Activated CD8-positive, alpha-beta memory T cell treated with anti-CD3 and anti-CD28 coated beads for 4 hours (primary cell): ENCODE data around the gene SUN5.

Experiments
- DNase-seq, 2 donors: peaks; one replicate each; pipeline ENCODE4 v3.0.0-alpha.2; 2020; ENCODE audit warnings: low read depth in 2 of 2

The SUN5 gene

DNA sequence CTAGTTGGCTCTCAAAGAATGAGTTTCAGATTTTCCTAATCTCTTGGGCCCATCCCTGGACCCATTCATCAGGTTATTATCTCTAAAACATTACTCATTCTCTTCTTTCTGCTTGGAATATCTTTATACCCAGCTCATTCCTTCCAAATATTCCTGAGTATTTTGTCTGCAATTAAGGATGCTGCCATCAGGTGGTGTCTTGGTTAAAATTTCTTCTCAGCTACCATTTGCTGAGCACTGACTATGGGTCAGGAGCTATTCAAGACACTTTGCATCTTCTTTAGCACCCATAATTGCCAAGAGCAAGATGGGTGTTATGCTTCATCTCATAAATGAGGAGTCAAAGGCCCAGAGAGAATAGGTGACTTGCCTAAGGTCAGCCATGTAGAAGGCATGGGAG lies 8.4 kb downstream of the SUN5 start:
- DNase-seq: no peak

- no peak for DNase-seq
These were observed 10.7 kb downstream of the SUN5 start for GRCh38 chr20:32993496-32994050.

DNA sequence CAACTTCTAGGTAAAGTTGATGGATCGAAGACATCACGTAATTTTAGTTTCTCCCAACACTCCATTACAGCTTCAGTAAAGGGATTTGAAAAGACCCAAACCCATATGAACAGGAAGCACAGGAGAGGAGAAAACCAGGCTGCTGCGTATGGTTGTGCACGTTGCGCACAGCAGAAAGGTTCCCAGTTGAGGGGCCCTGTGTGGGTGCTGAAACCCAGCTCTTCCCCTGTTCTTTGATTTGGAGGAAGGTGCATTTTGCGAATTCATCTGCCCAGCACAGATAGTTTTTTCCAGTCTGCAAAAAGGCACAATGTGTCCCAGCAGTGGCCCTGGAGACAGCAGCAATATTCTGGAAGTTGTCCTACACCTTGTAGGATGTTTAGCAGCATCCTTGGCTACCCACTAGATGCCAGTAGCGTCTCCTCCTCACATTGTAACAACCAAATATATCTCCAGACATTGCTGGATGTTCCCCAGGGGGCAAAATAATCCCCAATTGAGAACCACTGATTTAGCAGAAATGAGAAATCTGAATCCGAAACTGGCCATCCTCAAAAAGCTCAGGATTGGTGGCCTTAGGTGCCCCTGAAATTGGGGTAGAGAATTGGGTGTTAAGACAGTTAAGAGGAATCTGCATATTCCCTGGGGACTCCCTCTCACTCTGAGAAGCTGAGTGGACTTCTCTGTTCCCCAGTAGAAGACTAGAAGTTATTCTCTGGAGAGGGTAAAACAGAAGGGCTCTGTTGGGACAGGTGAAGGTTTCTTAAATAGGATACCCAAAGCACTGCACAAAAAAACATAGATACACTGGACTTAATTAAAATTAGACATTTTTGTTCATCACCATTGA lies 12.2 kb downstream of the SUN5 start:
- no peak for DNase-seq

DNA sequence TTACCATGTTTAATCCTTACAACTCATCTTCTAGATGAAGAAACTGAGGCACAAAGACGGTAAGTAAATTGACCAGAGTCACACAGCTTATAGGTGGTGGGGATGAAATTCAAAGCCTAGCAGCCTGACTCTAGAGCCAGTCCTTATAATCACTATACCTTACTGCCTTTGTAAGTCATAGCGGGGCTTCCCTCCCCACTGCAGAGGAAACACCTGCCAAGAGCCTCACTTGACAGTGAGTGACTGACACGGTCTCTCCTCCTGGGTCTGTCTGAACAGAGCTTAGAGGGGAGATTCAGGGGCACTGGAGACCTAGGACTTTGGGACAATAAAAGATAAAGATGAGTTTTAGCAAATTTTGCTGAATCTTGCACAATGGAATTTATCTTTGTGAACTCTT lies 12.8 kb downstream of the SUN5 start:
- no peak for DNase-seq

- DNase-seq: no peak
These were observed 13.8 kb downstream of the SUN5 start for GRCh38 chr20:32990426-32990825.

DNA sequence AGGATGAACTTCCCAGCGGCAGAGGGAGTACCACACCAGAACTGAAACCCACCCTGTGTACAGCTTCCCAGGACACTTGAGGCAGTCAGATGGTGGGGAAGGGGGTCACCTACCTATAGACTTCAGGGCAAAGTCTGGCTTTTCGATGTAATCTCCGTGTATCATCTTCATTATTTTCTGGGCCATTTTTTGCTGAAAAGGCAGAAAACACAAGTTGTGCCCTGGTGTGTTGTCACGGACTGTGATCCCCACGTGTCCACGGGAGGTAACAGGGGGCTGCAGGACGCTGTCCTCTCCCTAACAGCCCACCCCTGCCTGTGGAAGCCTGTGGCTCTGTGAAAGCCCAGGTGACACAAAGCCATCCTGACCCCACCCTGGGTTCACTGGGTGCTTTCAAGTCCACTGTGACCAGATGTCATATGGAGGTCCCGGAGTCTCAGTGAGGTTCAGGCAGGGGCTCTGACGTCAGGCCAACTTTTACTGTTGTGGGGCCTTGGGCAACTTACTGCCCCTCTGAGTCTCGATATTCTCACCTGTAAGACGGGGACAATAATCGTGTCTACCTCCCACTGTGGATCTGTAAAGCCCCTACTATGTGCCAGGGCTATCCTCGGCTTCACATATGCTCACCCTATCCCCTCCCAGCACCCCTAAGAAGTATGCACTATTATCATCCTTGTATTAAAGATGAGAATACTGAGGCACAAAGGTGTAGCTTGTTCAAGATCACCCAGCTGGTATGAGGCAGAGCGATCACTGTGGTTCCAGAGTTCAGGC lies 14.5 kb downstream of the SUN5 start:
- no peak for DNase-seq

DNA sequence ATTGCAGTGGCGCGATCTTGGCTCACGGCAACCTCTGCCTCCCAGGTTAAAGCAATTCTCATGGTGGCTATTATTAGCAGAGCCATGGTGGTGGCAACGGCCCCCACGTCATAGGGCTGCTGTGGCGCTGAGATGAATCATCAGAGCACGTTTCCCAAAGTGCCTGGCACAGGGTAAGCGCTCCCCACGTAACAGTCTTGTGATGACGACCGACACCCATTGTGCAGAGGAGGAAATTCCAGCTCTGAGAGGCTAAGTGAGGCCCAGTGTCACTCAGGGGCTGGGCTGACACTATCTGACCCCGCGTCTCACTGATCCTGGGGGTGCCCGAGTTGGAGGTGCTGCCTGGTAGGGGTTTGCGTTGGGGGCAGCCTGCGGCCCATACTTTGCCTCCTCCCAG lies 16.2 kb downstream of the SUN5 start:
- no peak for DNase-seq

DNA sequence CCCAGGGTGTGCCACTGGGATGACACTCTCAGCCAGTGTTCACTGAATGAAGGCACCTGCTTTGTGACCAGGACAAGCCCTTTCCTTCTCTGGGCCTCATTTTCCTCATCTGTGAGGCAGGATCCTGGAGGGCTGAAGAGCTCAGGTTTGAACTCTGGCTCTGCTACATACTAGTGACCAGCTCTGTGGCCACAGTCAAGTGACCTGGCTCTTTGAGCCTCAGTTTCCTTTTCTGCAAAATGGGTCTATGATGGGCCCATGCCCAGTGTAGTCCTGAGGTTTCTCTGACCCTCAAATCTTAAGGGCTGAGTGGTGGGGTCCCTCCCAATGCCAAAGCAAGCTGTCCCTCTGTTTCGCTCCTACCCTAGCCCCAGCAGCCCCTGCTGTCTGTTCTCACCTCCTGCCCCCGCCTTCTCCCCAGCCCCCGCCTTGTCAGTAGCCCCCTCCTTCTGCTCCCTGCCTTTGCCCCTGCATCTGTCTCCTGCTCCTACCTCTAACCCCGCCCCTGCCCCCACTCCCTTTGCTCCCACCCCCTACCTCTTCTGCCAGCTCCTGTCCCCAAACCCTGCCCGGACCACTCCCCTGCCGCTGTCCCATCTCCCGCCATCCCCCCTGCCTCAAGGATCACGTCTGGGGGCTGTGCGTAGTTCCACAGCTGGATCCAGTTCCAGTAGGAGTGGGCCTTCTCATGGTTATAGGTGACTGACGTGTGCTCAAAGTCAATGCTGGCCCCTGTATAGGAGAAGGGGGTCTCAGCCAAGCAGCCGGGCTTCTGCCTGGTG lies 17.0 kb downstream of the SUN5 start:
- no peak for DNase-seq

DNA sequence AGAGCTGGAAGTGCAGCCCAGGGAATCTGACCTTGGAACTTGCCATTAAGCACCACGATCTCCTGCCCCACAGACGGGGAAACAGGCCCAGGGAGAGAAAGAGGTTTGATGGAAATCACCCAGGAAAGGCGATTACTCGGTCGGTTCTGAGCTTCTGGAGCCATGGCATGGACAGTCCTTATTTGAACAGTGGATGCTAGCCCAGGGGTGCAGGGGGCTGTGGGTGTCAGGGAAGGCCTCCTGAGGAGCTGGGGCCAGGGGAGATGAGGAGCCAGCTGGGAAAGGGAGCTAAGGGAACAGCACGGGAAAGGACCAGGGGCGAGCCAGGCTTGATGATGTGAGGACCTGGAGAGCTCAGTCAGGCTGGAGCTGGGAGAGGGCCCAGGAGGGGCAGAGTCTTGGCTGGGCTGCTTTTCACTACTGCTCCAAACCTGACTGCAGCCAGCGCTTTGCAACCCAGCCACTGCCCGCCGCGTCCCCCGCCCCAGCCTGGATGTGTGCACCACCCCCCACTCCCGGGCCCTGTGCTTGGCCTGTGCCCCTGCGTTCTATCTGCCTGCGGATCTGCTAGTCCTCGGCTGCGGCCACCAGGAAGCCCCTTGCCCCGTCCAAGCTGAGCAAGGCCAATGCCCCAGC lies 17.8 kb downstream of the SUN5 start:
- DNase-seq: no peak

GRCh38 chr20:32985596-32985995 lies 18.6 kb downstream of the SUN5 start:
- DNase-seq: no peak

DNA sequence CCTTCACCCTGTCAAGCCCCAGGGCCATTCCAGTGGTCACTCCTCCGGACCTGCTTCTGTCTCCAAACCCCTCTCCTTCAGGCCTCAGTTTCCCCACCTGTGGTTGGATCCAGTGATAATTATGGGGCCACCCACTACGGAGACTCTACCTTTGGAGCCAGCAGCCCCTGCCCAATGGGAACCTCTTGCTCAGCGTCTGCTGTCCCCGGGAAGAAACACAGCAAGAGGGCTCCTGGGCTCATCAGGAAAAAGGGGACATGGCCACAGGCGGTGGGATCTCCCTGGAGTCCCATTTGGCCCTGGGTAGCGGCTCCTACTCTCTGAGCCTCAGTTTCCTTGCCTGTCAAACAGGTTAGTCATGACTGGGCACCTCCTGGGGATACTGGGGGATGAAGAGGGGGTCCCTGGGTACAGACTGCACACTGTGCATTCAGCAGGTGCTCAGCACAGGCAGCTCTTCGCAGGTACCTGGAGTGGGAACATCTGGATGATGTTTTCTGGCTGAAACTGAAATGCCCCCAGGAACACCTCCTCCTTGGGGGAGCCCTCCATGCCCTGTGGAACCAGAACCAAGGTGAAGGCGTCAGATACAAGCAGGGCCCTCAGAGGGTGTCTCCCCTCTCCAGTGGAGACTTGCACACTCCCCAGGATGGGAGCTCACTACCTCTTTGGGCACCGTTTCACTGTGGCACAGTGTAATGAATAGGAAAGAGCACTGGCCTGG lies 19.4 kb downstream of the SUN5 start:
- DNase-seq: no peak

DNA sequence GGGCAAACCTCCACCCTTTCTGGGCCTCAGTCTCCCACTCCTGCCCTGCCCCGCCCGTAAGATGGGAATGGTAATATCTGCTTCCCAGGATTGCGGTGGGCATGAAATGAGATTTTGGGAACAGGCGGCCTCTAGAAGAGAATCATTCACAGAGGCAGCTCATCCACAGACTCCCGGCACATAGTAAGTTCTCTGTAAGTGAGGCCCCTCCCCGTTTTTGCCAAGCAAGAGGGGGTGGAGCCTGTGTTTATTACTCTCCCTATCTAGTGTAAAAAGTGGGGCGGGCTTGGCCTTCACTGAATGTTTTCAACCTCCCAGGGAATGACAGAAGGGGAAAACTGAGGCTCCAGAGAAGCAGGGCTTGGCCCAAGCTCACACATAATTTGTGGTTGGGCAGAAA lies 20.0 kb downstream of the SUN5 start:
- no peak for DNase-seq

GRCh38 chr20:32983459-32984112 lies 20.6 kb downstream of the SUN5 start:
- DNase-seq: no peak

- no peak for DNase-seq
These were observed 21.4 kb downstream of the SUN5 start for GRCh38 chr20:32982617-32983458.

DNA sequence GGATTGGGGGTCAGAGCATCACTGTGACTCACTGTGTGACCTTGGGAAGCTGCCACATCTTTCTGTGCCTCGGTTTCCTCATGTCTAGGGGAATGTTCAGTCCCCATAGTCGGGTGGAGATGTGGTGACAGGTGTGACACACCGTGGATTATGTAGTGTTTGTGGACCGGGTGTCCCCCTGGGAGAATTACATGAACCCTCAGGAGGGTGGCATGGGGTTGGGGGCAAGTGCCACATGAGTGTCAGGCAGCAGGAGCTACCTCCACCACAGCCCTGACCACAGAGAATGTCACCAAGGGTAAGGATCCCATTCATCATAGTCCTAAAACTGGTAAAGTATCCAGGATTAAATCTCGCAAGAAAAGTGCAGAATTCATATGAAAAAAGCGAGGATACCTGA lies 23.2 kb downstream of the SUN5 start:
- DNase-seq: no peak

DNA sequence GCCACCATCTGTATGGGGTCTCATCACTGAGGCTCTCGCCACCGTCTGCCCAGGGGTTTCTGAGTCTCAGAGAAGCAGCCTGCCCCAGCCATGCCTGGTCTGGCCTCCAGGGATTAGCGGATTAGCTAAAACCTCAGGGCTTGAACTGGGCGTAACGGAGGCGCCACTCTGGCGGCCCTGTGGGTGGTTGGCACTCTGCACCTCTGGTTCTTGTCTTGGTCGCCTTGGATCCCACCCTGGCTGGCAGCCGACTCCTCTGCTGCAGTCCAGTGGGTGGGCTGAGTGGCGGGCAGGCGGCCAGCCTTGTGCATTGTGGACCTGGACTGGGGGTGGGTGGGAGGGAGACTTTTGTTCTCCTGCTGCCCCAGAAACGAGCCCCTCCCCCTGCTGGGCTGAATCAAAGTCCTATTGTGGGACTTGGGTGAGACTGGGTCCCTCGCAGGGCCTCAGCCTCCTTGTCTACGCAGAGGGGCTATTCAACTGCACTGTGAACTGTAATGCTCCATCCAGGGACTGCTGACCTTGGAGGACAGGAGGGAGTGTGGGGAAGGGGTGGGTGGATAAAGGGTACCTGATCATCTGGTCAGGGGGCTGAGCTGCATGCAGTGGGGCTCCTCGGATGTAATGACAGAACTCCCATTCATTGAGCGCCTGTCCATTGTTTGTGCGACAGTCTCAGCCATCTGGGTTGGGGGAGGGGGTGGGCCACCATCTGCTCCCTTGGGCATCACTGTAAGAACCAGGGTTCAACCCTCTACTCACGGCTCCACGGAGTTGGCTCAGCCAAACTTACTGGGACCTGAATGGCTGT lies 23.9 kb downstream of the SUN5 start:
- no peak for DNase-seq

GRCh38 chr20:32979201-32979998 lies 24.8 kb downstream of the SUN5 start:
- no peak for DNase-seq

DNA sequence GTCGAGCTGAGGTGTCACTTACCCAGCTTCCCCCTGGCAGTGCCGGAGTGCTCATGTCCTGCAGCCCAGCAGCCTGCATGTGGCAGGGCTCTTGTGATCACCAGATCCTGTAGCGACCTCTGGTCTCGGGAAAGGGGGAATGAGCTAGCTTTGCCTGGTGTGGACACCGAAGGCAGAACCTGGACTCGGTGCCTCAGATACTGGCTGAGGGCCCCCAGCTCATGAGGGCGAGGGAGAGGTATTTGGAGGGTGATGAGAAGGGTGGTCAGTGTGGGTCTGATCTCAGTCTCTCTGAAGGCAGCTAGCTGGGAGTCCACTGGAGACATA lies 26.3 kb downstream of the SUN5 start:
- no peak for DNase-seq
